Psoas muscle (tissue), 8 donors: Measurements from ENCODE around the gene ASXL1. TPM values are rescaled to one million over a fixed set of nuclear protein-coding genes. Genes with fewer than 3 reads are reported as not detected.

Source experiments
- ATAC-seq, 4 donors: fragments of 200-7000 bp; cut with Tn5 transposase; one replicate each; pipeline ENCODE4 v1.9.1; 2020; ENCODE audit warnings: moderate library complexity in 3 of 4, mild to moderate bottlenecking in 2 of 4
- DNase-seq, 2 donors: peaks; one replicate each; pipeline ENCODE4 v3.0.0-alpha.2; 2020
- H3K27ac ChIP-seq: fragments of 200-600 bp; one replicate; pipeline ENCODE4 v1.8.0; 2022
- H3K27me3 ChIP-seq, 3 donors: fragments of 200-600 bp in 1 of 3; one replicate each; pipeline versions ENCODE4 v1.6.1 to v1.8.0; 2013 to 2022; ENCODE audit warnings: low read length in 2 of 3, mild to moderate bottlenecking in 2 of 3, moderate library complexity in 1 of 3; ENCODE audit not compliant: insufficient read depth in 3 of 3
- H3K36me3 ChIP-seq, 2 donors: fragments of 200-600 bp in 1 of 2; one replicate each; pipeline versions ENCODE4 v1.6.1 to v1.8.0; 2013 to 2022; ENCODE audit warnings: low read depth in 1 of 2, mild to moderate bottlenecking in 1 of 2, moderate library complexity in 1 of 2; ENCODE audit not compliant: insufficient read depth in 1 of 2
- H3K4me1 ChIP-seq: fragments of 200-600 bp; one replicate; pipeline ENCODE4 v1.8.0; 2022
- H3K4me3 ChIP-seq: fragments of 200-600 bp; one replicate; pipeline ENCODE4 v1.8.0; 2022; ENCODE audit warnings: mild to moderate bottlenecking
- H3K9me3 ChIP-seq: fragments of 200-600 bp; one replicate; pipeline ENCODE4 v1.8.0; 2022
- CTCF ChIP-seq: fragments of 200-600 bp; IDR thresholded peaks from one replicate; pipeline ENCODE4 v1.8.0; 2022; ENCODE audit warnings: antibody characterized with exemption
- WGBS, 3 donors: extraction: QIAGEN DNeasy Blood & Tissue Kit; methylation state at CpG; one replicate each; pipeline versions ENCODE4 v1.1.6 to v1.1.7; 2013; 5-methylcytosine and 5-hydroxymethylcytosine counted together
- intact Hi-C, 2 donors: fragments of 100-400 bp; cut with DNase I; formaldehyde crosslinking; loops; one replicate each; pipeline versions ENCODE4 v1.11.0 to v1.14.2; 2022
- polyA plus RNA-seq, 3 donors: library from polyadenylated mRNA; stranded (reverse); fragments of 200-250 nt; gene quantifications; one replicate each; pipeline ENCODE4 v1.2.3, GENCODE V29; 2013
- total RNA-seq, 4 donors: library from RNA; stranded (reverse); fragmentation: NEBNext Ultra II Directional in 2 of 4; extraction: Animal tissue kit (Norgen Biotek cat#: 25700) in 2 of 4; gene quantifications; one replicate each; pipeline versions ENCODE4 v1.2.1 to v1.2.4, GENCODE V29; 2021 to 2023
- donor health status: healthy with polysubstance abuse.
- donor health status: DM: no; HTN: no; CAD: no; lungs with moderate emphysema.
- donor health status: Bipolar disorder and iron deficiency.
- donor health status: healthy.
- donor health status: DM: yes; HTN: yes; CAD: no.
- donor health status: DM: no; HTN: no; CAD: no.
- donor health status: DM: no; HTN: no; CAD: no.
- donor health status: DM: yes; HTN: yes; CAD: no.

Gene ASXL1
- total and polyA plus RNA-seq, 7 donors = 18.5 to 52.0 (median 23.2) TPM

GRCh38 chr20:32385541-32385940 lies 27.4 kb downstream of the ASXL1 start:
- intact Hi-C loops = no loop called here
- H3K9me3 ChIP-seq = no peaks in the 10 kb centered on the region
- DNase-seq (no peak), ATAC-seq (peak in 1 of 4 donors; percentile 47)
- peaks cover 0 to 30% of the 10 kb centered on the region in 2 donors for H3K36me3 ChIP-seq
- no peak overlapping the region for H3K27ac ChIP-seq
- 15 to 45% (median 30%) methylated on average over 3 of the region's 3 CpGs for WGBS, 3 donors
- no peak for TF ChIP-seq CTCF
- H3K4me1 ChIP-seq = peaks cover 21% of the 10 kb centered on the region
- H3K27me3 ChIP-seq = no peaks in the 10 kb centered on the region
- peak overlapping the region; percentile 40 for H3K4me3 ChIP-seq

- Histone ChIP-seq H3K4me3 (no peak overlapping the region), H3K36me3 (peaks cover 0 to 30% of the 10 kb centered on the region in 2 donors), H3K27me3 (no peaks in the 10 kb centered on the region), H3K4me1 (peaks cover 21% of the 10 kb centered on the region), H3K27ac (no peak overlapping the region), H3K9me3 (no peaks in the 10 kb centered on the region)
- no peak for ATAC-seq
- no peak for TF ChIP-seq CTCF
- 70 to 83% (median 73%) methylated on average over 1 of the region's 1 CpG for WGBS, 3 donors
- DNase-seq = no peak
- intact Hi-C loops = no loop called here
Measured at GRCh38 chr20:32386091-32386490, 28.0 kb downstream of the ASXL1 start.

GRCh38 chr20:32387252-32387651 lies 29.1 kb downstream of the ASXL1 start:
- peaks cover 21% of the 10 kb centered on the region for H3K4me1 ChIP-seq
- no peak overlapping the region for H3K27ac ChIP-seq
- H3K36me3 ChIP-seq = peaks cover 0 to 31% of the 10 kb centered on the region in 2 donors
- WGBS, 3 donors = 80 to 90% (median 90%) methylated on average over 2 of the region's 2 CpGs
- DNase-seq (no peak), ATAC-seq (no peak)
- no peaks in the 10 kb centered on the region for H3K27me3 ChIP-seq
- H3K9me3 ChIP-seq = no peaks in the 10 kb centered on the region
- TF ChIP-seq CTCF = no peak
- intact Hi-C loops = no loop called here
- H3K4me3 ChIP-seq = no peak overlapping the region

- Histone ChIP-seq H3K4me3 (no peak overlapping the region), H3K27me3 (no peaks in the 10 kb centered on the region), H3K9me3 (no peaks in the 10 kb centered on the region), H3K27ac (no peak overlapping the region), H3K36me3 (peaks cover 0 to 17% of the 10 kb centered on the region in 2 donors), H3K4me1 (peaks cover 6% of the 10 kb centered on the region)
- intact Hi-C loops = no loop called here
- ATAC-seq = no peak
- TF ChIP-seq CTCF = no peak
- DNase-seq = no peak
- WGBS, 3 donors = 94 to 98% (median 95%) methylated on average over 2 of the region's 2 CpGs
Measured at GRCh38 chr20:32391003-32391402, 32.9 kb downstream of the ASXL1 start.

GRCh38 chr20:32395066-32395465 lies 36.9 kb downstream of the ASXL1 start:
- ATAC-seq (no peak), DNase-seq (no peak)
- H3K9me3 ChIP-seq = no peaks in the 10 kb centered on the region
- H3K27ac ChIP-seq = no peak overlapping the region
- peaks cover 8% of the 10 kb centered on the region for H3K4me1 ChIP-seq
- 95 to 99% (median 98%) methylated on average over 3 of the region's 3 CpGs for WGBS, 3 donors
- intact Hi-C loops = no loop called here
- peaks cover 0 to 11% of the 10 kb centered on the region in 2 donors for H3K36me3 ChIP-seq
- no peak for TF ChIP-seq CTCF
- H3K4me3 ChIP-seq = no peak overlapping the region
- H3K27me3 ChIP-seq = no peaks in the 10 kb centered on the region
